ENCODE results near the gene SBSN. TPM values are rescaled to one million over a fixed set of nuclear protein-coding genes. Genes with fewer than 3 reads are reported as not detected.

SBSN gene
- total RNA-seq, 1 experiment from 2014 or later = not detected

- no peak for DNase-seq (ENCODE audit: extremely low read depth, low read depth)
These were observed 6.8 kb upstream of the SBSN start for GRCh38 chr19:35534803-35535480.

- DNase-seq (ENCODE audit: extremely low read depth, low read depth) = no peak
These were observed 5.8 kb upstream of the SBSN start for GRCh38 chr19:35533822-35534392.

GRCh38 chr19:35533201-35533821, 5.2 kb upstream of the SBSN start, which contains the start of gene GAPDHS:
Gene GAPDHS (plus strand): TSS chr19:35533456. CDS start chr19:35533528, 72 bp downstream.
- no peak for DNase-seq (ENCODE audit: extremely low read depth, low read depth)

- DNase-seq (ENCODE audit: extremely low read depth, low read depth) = no peak
These were observed 3.2 kb upstream of the SBSN start for GRCh38 chr19:35531291-35531690.

GRCh38 chr19:35529241-35530218, 1.4 kb upstream of the SBSN start:
- DNase-seq (ENCODE audit: extremely low read depth, low read depth) = no peak

GRCh38 chr19:35525873-35526272, 2.2 kb downstream of the SBSN start:
- DNase-seq (ENCODE audit: extremely low read depth, low read depth) = no peak

GRCh38 chr19:35524181-35524837, 3.8 kb downstream of the SBSN start:
- DNase-seq (ENCODE audit: extremely low read depth, low read depth) = no peak

- no peak for DNase-seq (ENCODE audit: extremely low read depth, low read depth)
These were observed 5.3 kb downstream of the SBSN start for GRCh38 chr19:35522745-35523327.

GRCh38 chr19:35521124-35521743, 6.9 kb downstream of the SBSN start:
- DNase-seq (ENCODE audit: extremely low read depth, low read depth) = no peak

GRCh38 chr19:35519291-35519690, 8.8 kb downstream of the SBSN start:
- no peak for DNase-seq (ENCODE audit: extremely low read depth, low read depth)

- DNase-seq (ENCODE audit: extremely low read depth, low read depth) = no peak
These were observed 9.8 kb downstream of the SBSN start for GRCh38 chr19:35518313-35518712.

- no peak for DNase-seq (ENCODE audit: extremely low read depth, low read depth)
These were observed 10.8 kb downstream of the SBSN start for GRCh38 chr19:35517342-35517741.

- no peak for DNase-seq (ENCODE audit: extremely low read depth, low read depth)
These were observed 11.8 kb downstream of the SBSN start for GRCh38 chr19:35516310-35516709.

- no peak for DNase-seq (ENCODE audit: extremely low read depth, low read depth)
These were observed 13.8 kb downstream of the SBSN start for GRCh38 chr19:35514282-35514809.

GRCh38 chr19:35513628-35514281, 14.4 kb downstream of the SBSN start, which contains the start of gene DMKN:
Gene DMKN (minus strand): TSS chr19:35513649. CDS start chr19:35513475, 174 bp downstream.
- no peak for DNase-seq (ENCODE audit: extremely low read depth, low read depth)

GRCh38 chr19:35512831-35513627, 15.1 kb downstream of the SBSN start:
- no peak for DNase-seq (ENCODE audit: extremely low read depth, low read depth)

- DNase-seq (ENCODE audit: extremely low read depth, low read depth) = no peak
These were observed 16.8 kb downstream of the SBSN start for GRCh38 chr19:35511337-35511736.

- DNase-seq (ENCODE audit: extremely low read depth, low read depth) = no peak
These were observed 17.5 kb downstream of the SBSN start for GRCh38 chr19:35510626-35510964.
